RPMI7951 (cell line): ENCODE measurements around the gene RECQL5. TPM values are rescaled to one million over a fixed set of nuclear protein-coding genes. Genes with fewer than 3 reads are reported as not detected.
"Not testable (repeated sequence)": the region's sequence is repeated elsewhere in the genome, so short reads cannot be mapped to it uniquely, and the experiment has no call there.

Source experiments
- DNase-seq: peaks from one replicate; pipeline ENCODE4 v3.0.0-alpha.2; 2012; ENCODE audit warnings: low read depth
- total RNA-seq: library from RNA; depleted of rRNA; stranded (reverse); fragments of >200 nt; shearing (Covaris generic); gene quantifications from 2 replicates; pipeline ENCODE4 v1.2.3, GENCODE V29; 2014

The RECQL5 gene
- total RNA-seq, 1 experiment from 2014 or later, result 9.6 TPM

GRCh38 chr17:75647921-75648320 lies 19.0 kb downstream of the RECQL5 start:
- DNase-seq, result no peak

- DNase-seq, result no peak
These were observed 19.9 kb downstream of the RECQL5 start for GRCh38 chr17:75647061-75647460.

- no peak for DNase-seq
These were observed 20.3 kb downstream of the RECQL5 start for GRCh38 chr17:75646638-75646992.

GRCh38 chr17:75645889-75646637 lies 20.9 kb downstream of the RECQL5 start:
- DNase-seq, result no peak

GRCh38 chr17:75645501-75645888 lies 21.5 kb downstream of the RECQL5 start:
- DNase-seq, result no peak

GRCh38 chr17:75643643-75644017 lies 23.3 kb downstream of the RECQL5 start:
- DNase-seq, result no peak

- DNase-seq, result no peak
These were observed 23.9 kb downstream of the RECQL5 start for GRCh38 chr17:75642784-75643642.

- no peak for DNase-seq
These were observed 24.7 kb downstream of the RECQL5 start for GRCh38 chr17:75642182-75642783.

GRCh38 chr17:75641343-75641742 lies 25.6 kb downstream of the RECQL5 start:
- DNase-seq, result no peak

GRCh38 chr17:75640556-75641119 lies 26.3 kb downstream of the RECQL5 start:
- no peak for DNase-seq

- no peak for DNase-seq
These were observed 27.0 kb downstream of the RECQL5 start for GRCh38 chr17:75639771-75640555.

- no peak for DNase-seq
These were observed 27.6 kb downstream of the RECQL5 start for GRCh38 chr17:75639327-75639726.

- DNase-seq, result no peak
These were observed 28.1 kb downstream of the RECQL5 start for GRCh38 chr17:75638893-75639292.

GRCh38 chr17:75638039-75638438 lies 28.9 kb downstream of the RECQL5 start:
- DNase-seq, result not testable (repeated sequence)

GRCh38 chr17:75637551-75637950 lies 29.4 kb downstream of the RECQL5 start:
- DNase-seq, result no peak

- DNase-seq, result no peak
These were observed 29.8 kb downstream of the RECQL5 start for GRCh38 chr17:75637143-75637538.

- DNase-seq, result no peak
These were observed 30.4 kb downstream of the RECQL5 start for GRCh38 chr17:75636381-75637142.

GRCh38 chr17:75635610-75636202 lies 31.2 kb downstream of the RECQL5 start:
- DNase-seq, result no peak

- no peak for DNase-seq
These were observed 32.0 kb downstream of the RECQL5 start for GRCh38 chr17:75634754-75635609.

- no peak for DNase-seq
These were observed 32.6 kb downstream of the RECQL5 start for GRCh38 chr17:75634376-75634740.
